Natural killer cell (primary cell): Measurements from ENCODE around the gene SAMD9L. TPM values are rescaled to one million over a fixed set of nuclear protein-coding genes. Genes with fewer than 3 reads are reported as not detected.

Source experiments
- ATAC-seq, 3 donors: fragments of 150-1000 bp in 2 of 3; fragments of 200-7000 bp in 1 of 3; cut with Tn5 transposase; 1 replicate in 1 of 3; 2 replicates in 2 of 3; pipeline ENCODE4 v1.10.0; 2021; ENCODE audit warnings: mild to moderate bottlenecking in 2 of 3, moderate library complexity in 2 of 3
- DNase-seq, 2 donors: peaks; one replicate each; pipeline versions ENCODE4 v3.0.0 to v3.0.0-alpha.2; 2013 to 2021; ENCODE audit warnings: mixed read lengths in 1 of 2
- H3K27ac ChIP-seq: one replicate; pipeline ENCODE4 v1.5.1; 2013; ENCODE audit warnings: mild to moderate bottlenecking, low read length
- H3K27me3 ChIP-seq: one replicate; pipeline ENCODE4 v1.6.1; 2013; ENCODE audit warnings: low read length; ENCODE audit not compliant: control insufficient read depth, insufficient read depth
- H3K36me3 ChIP-seq: one replicate; pipeline ENCODE4 v1.6.1; 2013; ENCODE audit warnings: low read length; ENCODE audit not compliant: control insufficient read depth, insufficient read depth
- H3K4me1 ChIP-seq: one replicate; pipeline ENCODE4 v1.6.1; 2013; ENCODE audit warnings: low read length; ENCODE audit not compliant: control insufficient read depth, insufficient read depth
- H3K4me3 ChIP-seq: one replicate; pipeline ENCODE4 v1.5.1; 2013; ENCODE audit warnings: low read length
- H3K9me3 ChIP-seq: one replicate; pipeline ENCODE4 v1.6.1; 2013; ENCODE audit warnings: low read length; ENCODE audit not compliant: control insufficient read depth, insufficient read depth
- H3K27ac Mint-ChIP-seq, 2 donors: one replicate each; pipeline ENCODE4 v1.8.0; 2022; ENCODE audit warnings: mild to moderate bottlenecking in 2 of 2, mixed read lengths in 2 of 2, moderate library complexity in 1 of 2
- H3K27me3 Mint-ChIP-seq, 2 donors: one replicate each; pipeline ENCODE4 v1.8.0; 2022; ENCODE audit warnings: low read depth in 2 of 2, mixed read lengths in 2 of 2
- H3K36me3 Mint-ChIP-seq: one replicate; pipeline ENCODE4 v1.8.0; 2022; ENCODE audit warnings: mixed read lengths
- H3K4me1 Mint-ChIP-seq, 2 donors: one replicate each; pipeline ENCODE4 v1.8.0; 2022; ENCODE audit warnings: mixed read lengths in 2 of 2
- H3K4me3 Mint-ChIP-seq: one replicate; pipeline ENCODE4 v1.8.0; 2022; ENCODE audit warnings: mild to moderate bottlenecking, moderate library complexity, mixed read lengths
- H3K9me3 Mint-ChIP-seq, 2 donors: one replicate each; pipeline ENCODE4 v1.8.0; 2022; ENCODE audit warnings: mixed read lengths in 2 of 2
- WGBS: methylation state at CpG from one replicate; pipeline ENCODE4 v1.1.7; 2013; ENCODE audit warnings: missing lambda C conversion rate; ENCODE audit not compliant: insufficient coverage; 5-methylcytosine and 5-hydroxymethylcytosine counted together
- intact Hi-C: fragments of 100-400 bp; cut with micrococcal nuclease; formaldehyde crosslinking; loops from one replicate; pipeline ENCODE4 v1.14.2; 2022
- total RNA-seq, 4 donors: library from RNA; stranded (reverse); fragments of 120-200 nt in 1 of 4; gene quantifications; one replicate each; pipeline versions ENCODE4 v1.2.3 to v1.2.4, GENCODE V29; 2013 to 2022
- TF ChIP-seq, protein P1 (sequence below): fragments of 200-600 bp; IDR thresholded peaks from one replicate; pipeline ENCODE4 v1.8.0; 2022; ENCODE audit warnings: antibody characterized with exemption

The SAMD9L gene
- total RNA-seq, 3 donors from 2014 or later (not counting 1 experiment from before 2014, with no cell fraction given): 49.2 to 62.4 (median 49.9) TPM

DNA sequence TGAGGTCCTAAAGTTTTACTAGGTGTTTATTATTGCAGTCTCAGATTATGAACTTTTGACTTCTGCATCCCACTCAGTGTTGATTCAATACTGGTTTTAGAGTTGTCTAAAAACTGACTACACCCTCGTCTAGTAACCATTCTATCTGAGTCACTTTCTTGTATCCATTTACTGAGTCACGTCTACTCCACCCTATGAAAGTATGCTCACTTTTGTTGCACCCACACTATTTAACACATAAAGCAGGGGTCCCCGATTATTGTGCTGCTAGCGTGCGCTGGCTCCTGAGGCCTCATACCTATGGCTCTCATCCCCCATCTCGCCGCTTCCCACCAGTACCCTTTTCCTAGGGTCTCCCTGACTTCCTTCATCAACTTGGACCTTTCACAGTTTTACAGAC, 32.4 kb downstream of the SAMD9L start:
- Histone ChIP-seq H3K4me1 (peaks cover 12% of the 10 kb centered on the region), H3K9me3 (no peaks in the 10 kb centered on the region), H3K27me3 (no peaks in the 10 kb centered on the region), H3K4me3 (peak overlapping the region; percentile 56), H3K36me3 (peaks cover 12% of the 10 kb centered on the region), H3K27ac (no peak overlapping the region)
- Mint-ChIP-seq H3K27ac (peak overlapping the region; percentile 90 to 92), H3K36me3 (peaks cover 48% of the 10 kb centered on the region), H3K4me3 (peak overlapping the region; percentile 98), H3K4me1 (peaks cover 68 to 71% of the 10 kb centered on the region in 2 donors), H3K27me3 (no peaks in the 10 kb centered on the region), H3K9me3 (peaks cover 3 to 13% of the 10 kb centered on the region in 2 donors)
- ATAC-seq (no peak), DNase-seq (no peak)
- TF ChIP-seq, protein P1, sequence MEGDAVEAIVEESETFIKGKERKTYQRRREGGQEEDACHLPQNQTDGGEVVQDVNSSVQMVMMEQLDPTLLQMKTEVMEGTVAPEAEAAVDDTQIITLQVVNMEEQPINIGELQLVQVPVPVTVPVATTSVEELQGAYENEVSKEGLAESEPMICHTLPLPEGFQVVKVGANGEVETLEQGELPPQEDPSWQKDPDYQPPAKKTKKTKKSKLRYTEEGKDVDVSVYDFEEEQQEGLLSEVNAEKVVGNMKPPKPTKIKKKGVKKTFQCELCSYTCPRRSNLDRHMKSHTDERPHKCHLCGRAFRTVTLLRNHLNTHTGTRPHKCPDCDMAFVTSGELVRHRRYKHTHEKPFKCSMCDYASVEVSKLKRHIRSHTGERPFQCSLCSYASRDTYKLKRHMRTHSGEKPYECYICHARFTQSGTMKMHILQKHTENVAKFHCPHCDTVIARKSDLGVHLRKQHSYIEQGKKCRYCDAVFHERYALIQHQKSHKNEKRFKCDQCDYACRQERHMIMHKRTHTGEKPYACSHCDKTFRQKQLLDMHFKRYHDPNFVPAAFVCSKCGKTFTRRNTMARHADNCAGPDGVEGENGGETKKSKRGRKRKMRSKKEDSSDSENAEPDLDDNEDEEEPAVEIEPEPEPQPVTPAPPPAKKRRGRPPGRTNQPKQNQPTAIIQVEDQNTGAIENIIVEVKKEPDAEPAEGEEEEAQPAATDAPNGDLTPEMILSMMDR: no peak
- WGBS: 72% methylated on average over 7 of the region's 7 CpGs
- intact Hi-C loops: no loop called here

DNA sequence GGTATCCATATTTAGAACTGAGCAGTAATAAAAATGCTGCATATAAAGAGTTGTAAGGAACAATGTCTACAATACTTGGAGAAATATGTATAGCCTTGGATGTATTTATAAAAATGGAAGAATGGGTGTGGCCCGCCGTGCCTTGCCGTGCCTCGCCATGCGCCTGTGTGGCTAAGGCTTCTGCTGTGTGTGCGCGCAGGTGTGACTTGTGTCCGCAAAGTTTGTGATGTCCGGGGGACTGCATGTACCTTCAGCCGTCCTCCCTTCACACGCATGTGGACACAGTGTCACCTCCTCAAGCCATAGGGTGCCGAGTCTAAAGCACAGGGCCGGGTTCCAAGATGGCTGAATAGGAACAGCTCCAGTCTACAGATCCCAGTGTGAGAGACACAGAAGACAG, 40.2 kb downstream of the SAMD9L start:
- ATAC-seq (no peak), DNase-seq (no peak)
- H3K9me3 Mint-ChIP-seq: peaks cover 18 to 39% of the 10 kb centered on the region in 2 donors
- 93% methylated on average over 13 of the region's 13 CpGs for WGBS
- H3K4me1 ChIP-seq: no peaks in the 10 kb centered on the region
- intact Hi-C loops: no loop called here
- peaks cover 30% of the 10 kb centered on the region for H3K9me3 ChIP-seq
- peaks cover 90% of the 10 kb centered on the region for H3K36me3 Mint-ChIP-seq
- no peaks in the 10 kb centered on the region for H3K27me3 ChIP-seq
- H3K4me3 Mint-ChIP-seq: no peak overlapping the region
- no peak overlapping the region for H3K4me3 ChIP-seq
- peaks cover 26 to 27% of the 10 kb centered on the region in 2 donors for H3K4me1 Mint-ChIP-seq
- H3K27ac Mint-ChIP-seq: no peak overlapping the region
- H3K27ac ChIP-seq: no peak overlapping the region
- peaks cover 50% of the 10 kb centered on the region for H3K36me3 ChIP-seq
- TF ChIP-seq, protein P1: no peak
- no peaks in the 10 kb centered on the region for H3K27me3 Mint-ChIP-seq

DNA sequence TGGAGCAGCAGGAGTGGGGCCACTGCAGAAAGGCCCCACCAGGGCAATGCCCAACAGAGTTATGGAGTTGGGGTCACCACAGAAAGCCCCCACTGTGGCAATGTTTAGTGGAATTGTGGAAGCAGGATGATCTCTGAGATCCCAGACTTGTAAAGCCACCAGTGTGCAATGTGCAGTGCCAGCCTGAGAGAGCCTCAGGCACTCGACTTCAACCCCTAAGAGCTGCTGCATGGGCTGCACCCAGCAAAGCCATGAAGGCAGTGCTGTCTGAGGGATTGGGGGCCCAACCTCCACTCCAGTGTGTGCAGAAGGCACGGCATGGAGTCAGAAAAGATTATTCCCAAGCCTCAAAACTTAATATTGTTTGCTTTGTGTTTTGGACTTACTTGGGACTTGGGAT, 50.8 kb downstream of the SAMD9L start:
- no peak overlapping the region for H3K4me3 Mint-ChIP-seq
- H3K27me3 Mint-ChIP-seq: no peaks in the 10 kb centered on the region
- Histone ChIP-seq H3K9me3 (peaks cover 21% of the 10 kb centered on the region), H3K36me3 (no peaks in the 10 kb centered on the region), H3K4me3 (no peak overlapping the region), H3K4me1 (no peaks in the 10 kb centered on the region), H3K27me3 (no peaks in the 10 kb centered on the region), H3K27ac (no peak overlapping the region)
- H3K9me3 Mint-ChIP-seq: peaks cover 4 to 19% of the 10 kb centered on the region in 2 donors
- TF ChIP-seq, protein P1: no peak
- WGBS: 90% methylated on average over 1 of the region's 2 CpGs
- ATAC-seq: no peak
- DNase-seq: no peak
- H3K4me1 Mint-ChIP-seq: peaks cover 0 to 1% of the 10 kb centered on the region in 2 donors
- intact Hi-C loops: loop anchor here (5.0 kb wide), 1 partner anchor 35 kb away; no protein-coding TSS in a partner anchor
- H3K36me3 Mint-ChIP-seq: peaks cover 28% of the 10 kb centered on the region
- no peak overlapping the region for H3K27ac Mint-ChIP-seq

DNA sequence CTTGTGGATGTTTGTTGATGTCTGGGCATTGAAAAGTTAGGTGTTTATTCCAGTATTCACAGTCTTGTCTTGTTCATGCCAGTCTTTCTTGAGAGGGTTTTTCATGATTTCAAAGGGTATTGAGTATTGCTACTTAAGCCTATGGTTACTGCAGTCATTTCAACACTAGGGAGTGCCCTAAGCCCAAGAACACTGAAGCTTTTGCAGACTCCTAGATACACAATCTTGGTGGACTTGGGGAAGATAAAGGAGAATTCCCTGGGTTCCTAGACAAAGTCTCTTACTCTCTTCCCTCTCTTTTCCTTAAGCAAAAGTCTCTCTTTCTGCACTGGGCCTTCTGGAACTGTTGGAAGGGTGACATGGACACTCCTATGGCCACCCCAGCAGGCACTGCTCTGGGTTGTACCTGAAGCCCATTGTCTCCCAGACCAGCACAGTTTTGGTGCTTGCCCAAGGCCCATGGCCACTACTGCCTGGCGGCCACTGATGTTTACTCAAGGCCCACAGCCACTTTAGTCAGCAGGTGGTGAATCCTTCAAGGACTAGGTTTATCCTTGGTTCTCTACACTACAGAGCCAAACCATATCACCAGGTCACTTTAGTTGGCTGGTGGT, 55.3 kb downstream of the SAMD9L start:
- DNase-seq (peak in 1 of 2 donors; percentile 22), ATAC-seq (peak in 1 of 3 donors; percentile 40)
- H3K27ac ChIP-seq: no peak overlapping the region
- H3K4me3 ChIP-seq: no peak overlapping the region
- 95% methylated on average over 1 of the region's 1 CpG for WGBS
- H3K27me3 ChIP-seq: no peaks in the 10 kb centered on the region
- H3K4me1 Mint-ChIP-seq: no peaks in the 10 kb centered on the region
- peaks cover 27% of the 10 kb centered on the region for H3K36me3 Mint-ChIP-seq
- H3K9me3 Mint-ChIP-seq: peaks cover 6 to 17% of the 10 kb centered on the region in 2 donors
- TF ChIP-seq, protein P1: no peak
- H3K36me3 ChIP-seq: no peaks in the 10 kb centered on the region
- peaks cover 3 to 6% of the 10 kb centered on the region in 2 donors for H3K27me3 Mint-ChIP-seq
- no peak overlapping the region for H3K27ac Mint-ChIP-seq
- H3K9me3 ChIP-seq: peaks cover 6% of the 10 kb centered on the region
- H3K4me3 Mint-ChIP-seq: no peak overlapping the region
- H3K4me1 ChIP-seq: no peaks in the 10 kb centered on the region
- intact Hi-C loops: no loop called here
